ENCODE measurements around the gene CNIH1.
"Not testable (repeated sequence)": the region's sequence is repeated elsewhere in the genome, so short reads cannot be mapped to it uniquely, and the experiment has no call there.

The CNIH1 gene

DNA sequence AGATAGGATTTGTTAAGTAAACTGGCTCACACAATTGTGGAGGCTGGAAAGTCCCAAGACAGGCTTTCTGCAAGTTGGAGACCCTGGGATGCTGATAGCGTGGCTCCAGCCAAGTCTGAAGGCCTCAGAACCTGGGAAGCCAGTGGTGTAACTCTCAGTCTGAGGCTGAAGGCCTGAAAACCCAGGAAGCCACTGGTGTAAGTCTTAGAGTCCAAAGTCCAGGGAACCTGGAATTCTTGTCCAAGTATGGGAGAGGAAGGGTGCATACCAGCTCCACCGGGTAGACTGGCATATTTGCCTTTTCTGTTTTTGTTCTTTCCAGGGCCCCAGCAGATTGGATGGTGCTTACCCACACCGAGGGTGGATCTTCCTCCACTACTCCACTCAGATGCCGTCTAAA lies 29.5 kb upstream of the CNIH1 start:
- H3K9me3 ChIP-seq (ENCODE audit: control insufficient read depth, low read length) = peaks cover 5% of the 10 kb centered on the region
- H3K4me3 ChIP-seq (ENCODE audit: insufficient read depth, low read depth, low read length, poor library complexity, severe bottlenecking) = no peak overlapping the region
- H3K36me3 ChIP-seq (ENCODE audit: control insufficient read depth, insufficient read depth, low read length) = peaks cover 3% of the 10 kb centered on the region
- no peaks in the 10 kb centered on the region for H3K27me3 ChIP-seq (replicated peaks; ENCODE audit: control insufficient read depth, insufficient read depth, low read length, poor library complexity, severe bottlenecking)
- H3K4me1 ChIP-seq (ENCODE audit: control insufficient read depth, insufficient read depth, low read length, poor library complexity, severe bottlenecking) = no peaks in the 10 kb centered on the region
- H3K27ac ChIP-seq (ENCODE audit: insufficient read depth, low read length, poor library complexity, severe bottlenecking) = no peak overlapping the region
- no peak for DNase-seq

DNA sequence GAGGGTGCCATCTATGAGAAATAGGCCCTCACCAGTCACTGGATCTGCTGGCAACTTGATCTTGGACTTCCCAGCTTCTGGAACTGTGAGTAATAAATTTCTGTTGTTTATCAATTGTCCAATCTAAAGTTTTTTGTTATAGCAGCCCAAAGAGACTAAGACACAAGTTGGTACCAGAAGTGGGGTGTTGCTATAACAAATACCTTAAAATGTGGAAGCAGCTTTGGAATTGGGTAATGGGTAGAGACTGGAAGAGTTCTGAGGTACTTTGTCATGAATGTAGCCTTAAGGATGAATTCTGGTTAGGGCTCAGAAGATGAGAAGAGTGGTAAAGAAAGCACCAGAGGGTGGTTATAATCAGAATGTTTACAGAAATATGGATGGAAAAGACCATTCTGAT lies 26.1 kb upstream of the CNIH1 start:
- H3K27me3 ChIP-seq (replicated peaks; ENCODE audit: control insufficient read depth, insufficient read depth, low read length, poor library complexity, severe bottlenecking) = no peaks in the 10 kb centered on the region
- H3K36me3 ChIP-seq (ENCODE audit: control insufficient read depth, insufficient read depth, low read length) = no peaks in the 10 kb centered on the region
- no peak overlapping the region for H3K4me3 ChIP-seq (ENCODE audit: insufficient read depth, low read depth, low read length, poor library complexity, severe bottlenecking)
- no peak overlapping the region for H3K27ac ChIP-seq (ENCODE audit: insufficient read depth, low read length, poor library complexity, severe bottlenecking)
- H3K4me1 ChIP-seq (ENCODE audit: control insufficient read depth, insufficient read depth, low read length, poor library complexity, severe bottlenecking) = no peaks in the 10 kb centered on the region
- DNase-seq = no peak
- peaks cover 5% of the 10 kb centered on the region for H3K9me3 ChIP-seq (ENCODE audit: control insufficient read depth, low read length)

DNA sequence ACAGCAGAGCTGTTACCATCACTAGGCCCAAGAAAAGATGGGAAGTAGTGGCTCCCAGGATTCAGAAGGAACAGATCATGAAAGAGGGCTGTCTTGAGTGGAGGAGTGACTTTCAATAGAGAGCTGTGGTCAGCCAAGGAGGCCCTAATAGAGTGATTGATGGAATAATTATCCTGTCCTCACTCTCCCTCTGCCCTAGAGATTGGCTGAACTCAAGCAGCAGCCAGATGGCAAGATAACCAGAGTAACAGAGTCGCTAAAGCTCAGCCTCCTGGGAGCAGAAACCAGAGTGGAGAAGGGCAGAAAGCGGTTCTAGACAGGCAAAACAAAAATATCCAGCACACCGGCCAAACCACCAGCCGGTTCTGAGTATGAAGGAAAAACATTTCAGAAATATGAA lies 24.5 kb upstream of the CNIH1 start:
- Histone ChIP-seq H3K27me3 (replicated peaks; ENCODE audit: control insufficient read depth, insufficient read depth, low read length, poor library complexity, severe bottlenecking) (no peaks in the 10 kb centered on the region), H3K36me3 (ENCODE audit: control insufficient read depth, insufficient read depth, low read length) (no peaks in the 10 kb centered on the region)

DNA sequence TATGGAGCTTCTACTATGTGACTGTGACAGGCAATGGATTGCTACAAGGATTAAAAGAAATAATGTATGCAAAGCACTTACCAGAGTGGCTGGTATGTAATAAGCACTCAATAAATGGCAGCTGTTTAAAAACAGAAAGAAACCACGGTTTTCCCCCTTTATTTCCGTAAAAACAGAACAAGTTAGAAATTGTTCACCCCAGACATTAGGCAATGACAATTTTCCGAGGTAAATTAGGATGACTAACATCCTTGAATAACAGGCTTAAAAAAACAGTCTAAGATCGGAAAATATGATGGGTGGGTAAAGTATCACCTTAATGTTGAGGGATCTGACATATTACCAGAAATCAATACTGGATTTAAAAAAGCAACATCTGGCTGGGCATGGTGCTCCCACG lies 20.9 kb upstream of the CNIH1 start:
- no peak overlapping the region for H3K27ac ChIP-seq (ENCODE audit: insufficient read depth, low read length, poor library complexity, severe bottlenecking)

More for the DNA sequence above, 24.5 kb upstream of the CNIH1 start:
- no peak for DNase-seq
- Histone ChIP-seq H3K9me3 (ENCODE audit: control insufficient read depth, low read length) (peaks cover 5% of the 10 kb centered on the region), H3K4me3 (ENCODE audit: insufficient read depth, low read depth, low read length, poor library complexity, severe bottlenecking) (no peak overlapping the region), H3K27ac (ENCODE audit: insufficient read depth, low read length, poor library complexity, severe bottlenecking) (no peak overlapping the region), H3K4me1 (ENCODE audit: control insufficient read depth, insufficient read depth, low read length, poor library complexity, severe bottlenecking) (no peaks in the 10 kb centered on the region)

DNA sequence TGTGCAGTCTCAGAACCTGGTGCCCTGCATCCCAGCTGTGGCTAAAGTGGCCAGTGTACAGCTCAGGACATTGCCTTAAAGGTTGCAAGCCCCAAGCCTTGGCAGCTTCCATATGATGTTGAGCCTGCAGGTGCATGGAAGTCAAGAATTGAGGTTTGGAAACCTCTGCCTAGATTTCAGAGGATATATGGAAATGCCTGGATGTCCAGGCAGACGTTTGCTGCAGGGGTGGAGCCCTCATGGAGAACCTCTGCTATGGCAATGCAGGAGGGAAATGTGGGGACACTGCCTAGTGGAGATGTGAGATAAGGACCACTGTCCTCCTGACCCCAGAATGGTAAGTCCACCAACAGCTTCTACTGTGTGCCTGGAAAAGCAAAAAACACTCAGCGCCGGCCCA lies 17.9 kb upstream of the CNIH1 start:
- DNase-seq = no peak
- Histone ChIP-seq H3K27ac (ENCODE audit: insufficient read depth, low read length, poor library complexity, severe bottlenecking) (no peak overlapping the region), H3K27me3 (replicated peaks; ENCODE audit: control insufficient read depth, insufficient read depth, low read length, poor library complexity, severe bottlenecking) (no peaks in the 10 kb centered on the region), H3K4me3 (ENCODE audit: insufficient read depth, low read depth, low read length, poor library complexity, severe bottlenecking) (no peak overlapping the region), H3K36me3 (ENCODE audit: control insufficient read depth, insufficient read depth, low read length) (no peaks in the 10 kb centered on the region), H3K9me3 (ENCODE audit: control insufficient read depth, low read length) (no peaks in the 10 kb centered on the region), H3K4me1 (ENCODE audit: control insufficient read depth, insufficient read depth, low read length, poor library complexity, severe bottlenecking) (no peaks in the 10 kb centered on the region)

More for the DNA sequence above, 20.9 kb upstream of the CNIH1 start:
- H3K9me3 ChIP-seq (ENCODE audit: control insufficient read depth, low read length) = no peaks in the 10 kb centered on the region
- no peak overlapping the region for H3K4me3 ChIP-seq (ENCODE audit: insufficient read depth, low read depth, low read length, poor library complexity, severe bottlenecking)
- H3K27me3 ChIP-seq (replicated peaks; ENCODE audit: control insufficient read depth, insufficient read depth, low read length, poor library complexity, severe bottlenecking) = no peaks in the 10 kb centered on the region
- no peaks in the 10 kb centered on the region for H3K36me3 ChIP-seq (ENCODE audit: control insufficient read depth, insufficient read depth, low read length)
- no peaks in the 10 kb centered on the region for H3K4me1 ChIP-seq (ENCODE audit: control insufficient read depth, insufficient read depth, low read length, poor library complexity, severe bottlenecking)
- DNase-seq = no peak

DNA sequence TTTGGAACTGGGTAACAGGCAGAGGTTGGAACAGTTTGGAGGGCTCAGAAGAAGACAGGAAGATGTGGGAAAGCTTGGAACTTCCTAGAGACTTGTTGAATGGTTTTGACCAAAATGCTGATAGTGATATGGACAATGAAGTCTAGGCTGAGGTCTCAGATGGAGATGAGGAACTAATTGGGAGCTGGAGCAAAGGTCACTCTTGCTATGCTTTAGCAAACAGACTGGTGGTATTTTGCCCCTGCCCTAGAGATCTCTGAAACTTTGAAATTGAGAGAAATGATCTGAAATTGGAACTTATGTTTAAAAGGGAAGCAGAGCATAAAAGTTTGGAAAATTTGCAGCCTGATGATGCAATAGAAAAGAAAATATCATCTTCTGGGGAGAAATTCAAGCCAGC lies 17.4 kb upstream of the CNIH1 start:
- H3K4me1 ChIP-seq (ENCODE audit: control insufficient read depth, insufficient read depth, low read length, poor library complexity, severe bottlenecking); H3K4me3 ChIP-seq (ENCODE audit: insufficient read depth, low read depth, low read length, poor library complexity, severe bottlenecking); DNase-seq; H3K27me3 ChIP-seq (replicated peaks; ENCODE audit: control insufficient read depth, insufficient read depth, low read length, poor library complexity, severe bottlenecking); H3K9me3 ChIP-seq (ENCODE audit: control insufficient read depth, low read length); H3K36me3 ChIP-seq (ENCODE audit: control insufficient read depth, insufficient read depth, low read length); H3K27ac ChIP-seq (ENCODE audit: insufficient read depth, low read length, poor library complexity, severe bottlenecking): not testable (repeated sequence)

DNA sequence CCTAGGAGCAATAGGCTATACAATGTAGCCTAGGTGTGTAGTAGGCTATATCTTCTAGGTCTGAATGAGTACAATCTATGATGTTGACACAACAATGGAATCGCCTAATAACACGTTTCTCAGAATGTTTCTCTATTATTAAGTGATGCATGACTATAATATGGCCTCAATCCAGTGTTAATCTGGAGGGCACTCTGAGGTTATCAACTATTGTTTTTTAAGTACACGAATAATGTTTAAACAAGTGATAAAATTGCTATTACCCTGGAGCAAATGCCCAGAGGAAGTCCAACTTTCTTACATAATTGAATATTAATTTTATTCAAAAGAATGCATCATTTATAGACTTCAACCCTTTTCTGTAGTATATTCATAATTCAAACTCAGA lies 16.4 kb upstream of the CNIH1 start:
- Histone ChIP-seq H3K27ac (ENCODE audit: insufficient read depth, low read length, poor library complexity, severe bottlenecking) (no peak overlapping the region), H3K4me1 (ENCODE audit: control insufficient read depth, insufficient read depth, low read length, poor library complexity, severe bottlenecking) (no peaks in the 10 kb centered on the region), H3K36me3 (ENCODE audit: control insufficient read depth, insufficient read depth, low read length) (no peaks in the 10 kb centered on the region), H3K4me3 (ENCODE audit: insufficient read depth, low read depth, low read length, poor library complexity, severe bottlenecking) (no peak overlapping the region), H3K9me3 (ENCODE audit: control insufficient read depth, low read length) (no peaks in the 10 kb centered on the region), H3K27me3 (replicated peaks; ENCODE audit: control insufficient read depth, insufficient read depth, low read length, poor library complexity, severe bottlenecking) (no peaks in the 10 kb centered on the region)
- no peak for DNase-seq

DNA sequence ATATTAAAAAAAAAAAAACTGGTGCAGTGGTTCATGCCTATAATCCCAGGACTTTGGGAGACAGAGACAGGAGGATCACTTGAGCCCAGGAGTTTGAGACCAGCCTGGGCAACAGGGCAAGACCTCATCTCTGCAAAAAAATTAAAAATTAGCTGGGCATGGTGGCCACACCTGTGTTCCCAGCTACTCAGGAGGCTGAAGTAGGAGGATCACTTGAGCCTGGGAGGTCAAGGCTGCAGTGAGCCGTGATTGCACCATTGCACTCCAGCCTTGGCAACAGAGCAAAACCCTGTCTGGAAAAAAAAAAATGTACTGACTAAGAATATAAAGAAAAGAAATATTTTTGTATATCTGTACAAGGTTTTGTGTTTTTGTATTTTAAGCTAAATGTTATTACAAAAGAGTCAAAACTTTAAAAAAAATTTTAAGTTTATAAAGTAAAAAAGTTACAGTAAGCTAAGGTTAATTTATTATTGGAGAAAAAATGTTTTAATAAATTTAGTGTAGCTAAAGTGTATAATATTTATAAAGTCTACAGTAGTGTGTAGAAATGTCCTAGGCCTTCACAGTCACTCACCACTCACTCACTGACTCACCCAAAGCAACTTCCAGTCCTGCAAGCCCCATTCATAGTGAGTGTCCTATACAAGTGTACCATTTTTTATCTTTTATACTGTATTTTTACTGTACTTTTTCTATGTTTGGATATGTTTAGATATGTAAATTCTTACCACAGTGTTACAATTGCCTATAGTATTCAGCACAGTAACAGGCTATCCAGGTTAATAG lies 15.8 kb upstream of the CNIH1 start:
- H3K27me3 ChIP-seq (replicated peaks; ENCODE audit: control insufficient read depth, insufficient read depth, low read length, poor library complexity, severe bottlenecking); H3K4me3 ChIP-seq (ENCODE audit: insufficient read depth, low read depth, low read length, poor library complexity, severe bottlenecking); H3K27ac ChIP-seq (ENCODE audit: insufficient read depth, low read length, poor library complexity, severe bottlenecking); H3K36me3 ChIP-seq (ENCODE audit: control insufficient read depth, insufficient read depth, low read length); H3K4me1 ChIP-seq (ENCODE audit: control insufficient read depth, insufficient read depth, low read length, poor library complexity, severe bottlenecking); H3K9me3 ChIP-seq (ENCODE audit: control insufficient read depth, low read length); DNase-seq: not testable (repeated sequence)

DNA sequence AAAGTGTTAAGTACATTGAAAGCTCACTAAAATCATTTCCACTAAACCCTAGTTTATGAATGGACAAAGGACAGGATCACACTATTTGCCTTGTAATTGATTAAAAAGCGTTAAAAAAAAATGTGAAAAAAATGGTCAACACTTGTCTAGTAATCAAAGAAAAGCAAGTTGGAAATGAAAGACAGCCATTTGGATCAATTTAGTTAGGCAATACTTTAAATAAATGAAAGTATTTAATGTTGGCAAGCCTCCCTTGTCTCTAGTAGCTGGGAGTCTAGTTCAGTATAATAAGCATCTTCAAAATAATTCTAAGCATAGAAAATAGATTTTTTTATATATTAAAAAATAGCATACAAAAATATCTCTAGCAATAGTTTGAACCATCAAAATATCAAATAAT lies 14.2 kb upstream of the CNIH1 start:
- no peaks in the 10 kb centered on the region for H3K9me3 ChIP-seq (ENCODE audit: control insufficient read depth, low read length)
- no peaks in the 10 kb centered on the region for H3K27me3 ChIP-seq (replicated peaks; ENCODE audit: control insufficient read depth, insufficient read depth, low read length, poor library complexity, severe bottlenecking)
- no peaks in the 10 kb centered on the region for H3K36me3 ChIP-seq (ENCODE audit: control insufficient read depth, insufficient read depth, low read length)
- no peak overlapping the region for H3K4me3 ChIP-seq (ENCODE audit: insufficient read depth, low read depth, low read length, poor library complexity, severe bottlenecking)
- no peak overlapping the region for H3K27ac ChIP-seq (ENCODE audit: insufficient read depth, low read length, poor library complexity, severe bottlenecking)
- no peaks in the 10 kb centered on the region for H3K4me1 ChIP-seq (ENCODE audit: control insufficient read depth, insufficient read depth, low read length, poor library complexity, severe bottlenecking)
- DNase-seq = no peak

DNA sequence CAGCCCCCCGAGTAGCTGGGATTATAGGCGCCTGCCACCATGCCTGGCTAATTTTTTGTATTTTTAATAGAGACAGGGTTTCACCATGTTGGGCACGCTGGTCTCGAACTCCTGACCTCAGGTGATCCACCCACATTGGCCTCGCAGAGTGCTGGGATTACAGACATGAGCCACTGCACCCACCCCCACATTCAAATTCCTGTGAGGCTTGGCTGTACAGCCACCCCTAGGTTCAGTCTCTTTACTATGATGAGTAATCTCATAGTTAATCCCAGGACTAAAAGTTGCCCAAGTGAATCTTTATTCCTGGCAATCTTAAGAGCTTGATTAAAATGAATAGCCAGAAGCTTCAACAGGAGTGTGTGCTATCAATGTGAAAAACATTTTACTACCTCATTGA lies 12.8 kb upstream of the CNIH1 start:
- not testable (repeated sequence) for H3K4me3 ChIP-seq (ENCODE audit: insufficient read depth, low read depth, low read length, poor library complexity, severe bottlenecking); DNase-seq; H3K27me3 ChIP-seq (replicated peaks; ENCODE audit: control insufficient read depth, insufficient read depth, low read length, poor library complexity, severe bottlenecking); H3K4me1 ChIP-seq (ENCODE audit: control insufficient read depth, insufficient read depth, low read length, poor library complexity, severe bottlenecking); H3K36me3 ChIP-seq (ENCODE audit: control insufficient read depth, insufficient read depth, low read length); H3K27ac ChIP-seq (ENCODE audit: insufficient read depth, low read length, poor library complexity, severe bottlenecking); H3K9me3 ChIP-seq (ENCODE audit: control insufficient read depth, low read length)

All from effector memory CD4-positive, alpha-beta T cell (primary cell).